NCI-H510A (cell line): ENCODE measurements around the gene OR2H2.

ENCODE experiments used
- DNase-seq: peaks from one replicate; lab custom pipeline; 2025; lab: John Stamatoyannopoulos, UW

OR2H2 gene

GRCh38 chr6:29629571-29629970 is 44.6 kb downstream of the OR2H2 start:
- no peak for DNase-seq

GRCh38 chr6:29630315-29630714 is 45.4 kb downstream of the OR2H2 start:
- no peak for DNase-seq

- DNase-seq = no peak
Observed at GRCh38 chr6:29631209-29631810, 46.4 kb downstream of the OR2H2 start.

GRCh38 chr6:29631860-29632731 is 47.2 kb downstream of the OR2H2 start:
- DNase-seq = peak; percentile 64

- DNase-seq = peak; percentile 91
Observed at GRCh38 chr6:29632789-29633533, 48.0 kb downstream of the OR2H2 start, which contains the start of gene GABBR1. TSS of gene GABBR1 (minus strand) at chr6:29633183. CDS start at chr6:29632385, 798 bp downstream.

- DNase-seq = no peak
Observed at GRCh38 chr6:29633534-29633905, 48.6 kb downstream of the OR2H2 start.

GRCh38 chr6:29637247-29637646 is 52.3 kb downstream of the OR2H2 start:
- DNase-seq = no peak
